Neural progenitor cell (in vitro differentiated cells): ENCODE results near the gene SH2B2.

Experiments used
- EZH2phosphoT487 ChIP-seq: fragments of 200-600 bp; sonication (generic); IDR thresholded peaks from 2 replicates; pipeline ENCODE4 v1.6.1; 2017; ENCODE audit warnings: antibody characterized with exemption
- TF ChIP-seq, protein P1 (sequence below): fragments of 200-600 bp; sonication (generic); IDR thresholded peaks from 2 replicates; pipeline ENCODE4 v1.5.1; 2017; ENCODE audit warnings: antibody characterized with exemption, mild to moderate bottlenecking

DNA sequence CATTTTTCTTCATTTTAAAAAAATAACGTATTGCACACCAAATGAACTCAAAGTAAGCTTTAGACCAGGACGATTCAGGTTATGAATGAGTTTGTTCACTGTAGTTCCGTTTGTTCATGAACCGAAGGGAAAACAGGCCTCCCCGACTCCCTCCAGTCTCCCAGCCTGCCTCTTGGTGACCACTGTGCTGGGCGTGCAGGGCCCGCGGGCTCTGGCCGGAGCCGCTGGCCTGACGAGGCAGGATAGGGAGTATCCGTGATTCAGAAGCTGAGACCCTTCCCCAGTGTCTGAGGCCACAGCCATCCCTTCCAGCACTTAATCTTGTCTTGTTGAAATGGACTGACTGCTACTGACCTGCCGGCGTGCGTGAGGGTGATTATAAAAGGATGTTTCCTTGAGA, 30.8 kb upstream of the SH2B2 start:
- TF ChIP-seq, protein P1, sequence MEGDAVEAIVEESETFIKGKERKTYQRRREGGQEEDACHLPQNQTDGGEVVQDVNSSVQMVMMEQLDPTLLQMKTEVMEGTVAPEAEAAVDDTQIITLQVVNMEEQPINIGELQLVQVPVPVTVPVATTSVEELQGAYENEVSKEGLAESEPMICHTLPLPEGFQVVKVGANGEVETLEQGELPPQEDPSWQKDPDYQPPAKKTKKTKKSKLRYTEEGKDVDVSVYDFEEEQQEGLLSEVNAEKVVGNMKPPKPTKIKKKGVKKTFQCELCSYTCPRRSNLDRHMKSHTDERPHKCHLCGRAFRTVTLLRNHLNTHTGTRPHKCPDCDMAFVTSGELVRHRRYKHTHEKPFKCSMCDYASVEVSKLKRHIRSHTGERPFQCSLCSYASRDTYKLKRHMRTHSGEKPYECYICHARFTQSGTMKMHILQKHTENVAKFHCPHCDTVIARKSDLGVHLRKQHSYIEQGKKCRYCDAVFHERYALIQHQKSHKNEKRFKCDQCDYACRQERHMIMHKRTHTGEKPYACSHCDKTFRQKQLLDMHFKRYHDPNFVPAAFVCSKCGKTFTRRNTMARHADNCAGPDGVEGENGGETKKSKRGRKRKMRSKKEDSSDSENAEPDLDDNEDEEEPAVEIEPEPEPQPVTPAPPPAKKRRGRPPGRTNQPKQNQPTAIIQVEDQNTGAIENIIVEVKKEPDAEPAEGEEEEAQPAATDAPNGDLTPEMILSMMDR, result no peak
- TF ChIP-seq EZH2phosphoT487, result no peak
